NCI-H187 (cell line): Measurements from ENCODE around the gene SLC66A2.
"Not testable (repeated sequence)": the region's sequence is repeated elsewhere in the genome, so short reads cannot be mapped to it uniquely, and the experiment has no call there.

Experiments used
- DNase-seq, 2 experiments: peaks; one replicate each; lab custom pipeline; 2025; lab: John Stamatoyannopoulos, UW

SLC66A2 gene

GRCh38 chr18:79879566-79879965, 71.9 kb downstream of the SLC66A2 start:
- no peak for DNase-seq

- DNase-seq, result no peak
Measured at GRCh38 chr18:79878741-79879378, 72.6 kb downstream of the SLC66A2 start.

- DNase-seq, result not testable (repeated sequence)
Measured at GRCh38 chr18:79878246-79878645, 73.2 kb downstream of the SLC66A2 start.

- DNase-seq, result no peak
Measured at GRCh38 chr18:79877163-79878091, 74.0 kb downstream of the SLC66A2 start.

- DNase-seq, result no peak
Measured at GRCh38 chr18:79876497-79876896, 75.0 kb downstream of the SLC66A2 start.

- no peak for DNase-seq
Measured at GRCh38 chr18:79875931-79876461, 75.5 kb downstream of the SLC66A2 start.

- no peak for DNase-seq
Measured at GRCh38 chr18:79875531-79875919, 75.9 kb downstream of the SLC66A2 start.

GRCh38 chr18:79874553-79875530, 76.6 kb downstream of the SLC66A2 start:
- no peak for DNase-seq

GRCh38 chr18:79873449-79874110, 77.9 kb downstream of the SLC66A2 start:
- DNase-seq, result no peak

GRCh38 chr18:79872527-79873444, 78.7 kb downstream of the SLC66A2 start:
- no peak for DNase-seq

GRCh38 chr18:79871481-79872091, 79.9 kb downstream of the SLC66A2 start:
- no peak for DNase-seq

GRCh38 chr18:79871026-79871390, 80.4 kb downstream of the SLC66A2 start:
- DNase-seq, result no peak

- DNase-seq, result no peak
Measured at GRCh38 chr18:79870301-79871025, 81.0 kb downstream of the SLC66A2 start.

GRCh38 chr18:79869591-79870300, 81.7 kb downstream of the SLC66A2 start:
- DNase-seq, result no peak

GRCh38 chr18:79868811-79869541, 82.5 kb downstream of the SLC66A2 start:
- no peak for DNase-seq

- no peak for DNase-seq
Measured at GRCh38 chr18:79868168-79868784, 83.2 kb downstream of the SLC66A2 start.

GRCh38 chr18:79867666-79868065, 83.8 kb downstream of the SLC66A2 start:
- DNase-seq, result no peak
